Body of pancreas (tissue), 4 donors: ENCODE measurements around the gene NRIP3.

Experiments
- POLR2A ChIP-seq, 3 donors: fragments of 450-650 bp; IDR thresholded peaks; one replicate each; pipeline ENCODE4 v1.6.1; 2016; ENCODE audit warnings: antibody characterized with exemption in 3 of 3, mild to moderate bottlenecking in 2 of 3
- TF ChIP-seq, protein P1 (sequence below), 7 experiments: fragments of 450-650 bp in 4 of 7; fragments of 200-600 bp in 3 of 7; sonication (generic) in 3 of 7; IDR thresholded peaks; one replicate each; pipeline ENCODE4 v1.5.1; 2016 to 2019; ENCODE audit warnings: antibody characterized with exemption in 7 of 7

DNA sequence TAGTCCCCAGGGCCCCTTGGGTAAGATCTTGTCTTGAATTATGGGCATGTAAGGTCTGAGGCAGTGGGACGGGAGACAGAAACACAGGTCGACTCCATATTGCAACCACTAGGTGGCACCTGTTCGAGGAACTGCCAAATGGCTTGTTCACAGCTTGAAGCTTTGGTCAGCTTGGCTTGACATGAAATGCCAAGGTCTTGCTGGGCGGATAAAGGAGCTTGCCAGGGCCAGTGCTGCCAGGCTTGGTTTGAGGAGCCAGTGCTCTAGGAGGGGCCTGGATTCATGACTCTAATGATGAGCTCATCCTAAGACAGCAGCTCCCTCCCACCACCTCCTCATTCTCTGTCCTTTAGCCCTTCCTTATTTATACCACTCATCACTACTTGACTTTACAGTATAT lies 11.9 kb upstream of the NRIP3 start:
- TF ChIP-seq, protein P1, sequence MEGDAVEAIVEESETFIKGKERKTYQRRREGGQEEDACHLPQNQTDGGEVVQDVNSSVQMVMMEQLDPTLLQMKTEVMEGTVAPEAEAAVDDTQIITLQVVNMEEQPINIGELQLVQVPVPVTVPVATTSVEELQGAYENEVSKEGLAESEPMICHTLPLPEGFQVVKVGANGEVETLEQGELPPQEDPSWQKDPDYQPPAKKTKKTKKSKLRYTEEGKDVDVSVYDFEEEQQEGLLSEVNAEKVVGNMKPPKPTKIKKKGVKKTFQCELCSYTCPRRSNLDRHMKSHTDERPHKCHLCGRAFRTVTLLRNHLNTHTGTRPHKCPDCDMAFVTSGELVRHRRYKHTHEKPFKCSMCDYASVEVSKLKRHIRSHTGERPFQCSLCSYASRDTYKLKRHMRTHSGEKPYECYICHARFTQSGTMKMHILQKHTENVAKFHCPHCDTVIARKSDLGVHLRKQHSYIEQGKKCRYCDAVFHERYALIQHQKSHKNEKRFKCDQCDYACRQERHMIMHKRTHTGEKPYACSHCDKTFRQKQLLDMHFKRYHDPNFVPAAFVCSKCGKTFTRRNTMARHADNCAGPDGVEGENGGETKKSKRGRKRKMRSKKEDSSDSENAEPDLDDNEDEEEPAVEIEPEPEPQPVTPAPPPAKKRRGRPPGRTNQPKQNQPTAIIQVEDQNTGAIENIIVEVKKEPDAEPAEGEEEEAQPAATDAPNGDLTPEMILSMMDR (IDR thresholded peaks at IDR 0.05) = peak; percentile 64 to 86 (median 82)
- no peak for TF ChIP-seq POLR2A (IDR thresholded peaks at IDR 0.05)
